HepG2 (cell line): Measurements from ENCODE around the gene MYCBPAP. TPM values are rescaled to one million over a fixed set of nuclear protein-coding genes. Genes with fewer than 3 reads are reported as not detected.

Source experiments
- BORCS8-MEF2B ChIP-seq: sonication (generic); formaldehyde crosslinking; IDR thresholded peaks from 2 replicates; pipeline ENCODE4 v1.8.0; 2022; ENCODE audit warnings: mild to moderate bottlenecking, missing genetic modification reagents
- CEBPG ChIP-seq: IDR thresholded peaks from 2 replicates; pipeline ENCODE4 v1.6.1; 2016
- ELF3 ChIP-seq: IDR thresholded peaks from 2 replicates; pipeline ENCODE4 v1.6.1; 2016; ENCODE audit warnings: missing genetic modification reagents, missing compliant biosample characterization
- ERF ChIP-seq: IDR thresholded peaks from 2 replicates; pipeline ENCODE4 v1.6.1; 2018; ENCODE audit warnings: missing biosample characterization, missing genetic modification reagents
- FOXA3 ChIP-seq: IDR thresholded peaks from 2 replicates; pipeline ENCODE4 v1.6.1; 2016; ENCODE audit warnings: missing genetic modification reagents, missing compliant biosample characterization
- GLI4 ChIP-seq: sonication (generic); formaldehyde crosslinking; IDR thresholded peaks from 2 replicates; pipeline ENCODE4 v1.5.1; 2020; ENCODE audit warnings: missing genetic modification reagents, mild to moderate bottlenecking, moderate library complexity, borderline replicate concordance
- HES4 ChIP-seq: sonication (generic); formaldehyde crosslinking; IDR thresholded peaks from 2 replicates; pipeline ENCODE4 v1.9.0; 2021; ENCODE audit warnings: mild to moderate bottlenecking, missing genetic modification reagents, borderline replicate concordance
- IRX3 ChIP-seq: sonication (generic); formaldehyde crosslinking; IDR thresholded peaks from 2 replicates; pipeline ENCODE4 v1.8.1; 2023; ENCODE audit warnings: mild to moderate bottlenecking, low read depth, missing genetic modification reagents, borderline replicate concordance
- MIXL1 ChIP-seq: IDR thresholded peaks from 2 replicates; pipeline ENCODE4 v1.6.1; 2016
- NCOR1 ChIP-seq: fragments of 200-600 bp; sonication (generic); IDR thresholded peaks from 2 replicates; pipeline ENCODE4 v1.7.0; 2017; ENCODE audit warnings: antibody characterized with exemption, low read length, borderline replicate concordance
- NFATC3 ChIP-seq: sonication (generic); formaldehyde crosslinking; IDR thresholded peaks from 2 replicates; pipeline ENCODE4 v1.5.1; 2020; ENCODE audit warnings: mild to moderate bottlenecking, missing genetic modification reagents
- NR2F6 ChIP-seq, 2 experiments: IDR thresholded peaks; 2 replicates each; pipeline ENCODE4 v1.6.1; 2016; ENCODE audit warnings: antibody characterized with exemption in 1 of 2, mild to moderate bottlenecking in 1 of 2
- PHF5A ChIP-seq: IDR thresholded peaks from one replicate; pipeline ENCODE4 v1.6.1; 2018; ENCODE audit warnings: low read depth, missing genetic modification reagents; ENCODE audit not compliant: unreplicated experiment
- SP5 ChIP-seq: IDR thresholded peaks from 2 replicates; pipeline ENCODE4 v1.6.1; 2016; ENCODE audit warnings: low read depth, borderline replicate concordance
- TBL1XR1 ChIP-seq: fragments of 150-350 bp; IDR thresholded peaks from 2 replicates; pipeline ENCODE4 v1.6.1; 2014; ENCODE audit warnings: borderline replicate concordance, low read length; ENCODE audit not compliant: partially characterized antibody
- TCF7 ChIP-seq: sonication (generic); IDR thresholded peaks from 2 replicates; pipeline ENCODE4 v1.6.1; 2016; ENCODE audit warnings: antibody characterized with exemption, low read depth
- YEATS4 ChIP-seq: sonication (generic); formaldehyde crosslinking; IDR thresholded peaks from 2 replicates; pipeline ENCODE4 v1.4.0; 2020; ENCODE audit warnings: missing genetic modification reagents, borderline replicate concordance
- ZNF12 ChIP-seq: sonication (generic); formaldehyde crosslinking; IDR thresholded peaks from 2 replicates; pipeline ENCODE4 v1.5.0; 2020; ENCODE audit warnings: missing genetic modification reagents
- ZNF251 ChIP-seq: sonication (generic); formaldehyde crosslinking; IDR thresholded peaks from 2 replicates; pipeline ENCODE4 v1.9.0; 2021; ENCODE audit warnings: mild to moderate bottlenecking, missing genetic modification reagents
- ZNF350 ChIP-seq: sonication (generic); formaldehyde crosslinking; IDR thresholded peaks from 2 replicates; pipeline ENCODE4 v1.4.0; 2020; ENCODE audit warnings: mild to moderate bottlenecking, low read depth, missing genetic modification reagents, borderline replicate concordance
- ZNF367 ChIP-seq: sonication (generic); formaldehyde crosslinking; IDR thresholded peaks from 2 replicates; pipeline ENCODE4 v1.4.0; 2020; ENCODE audit warnings: missing genetic modification reagents, borderline replicate concordance
- ZNF597 ChIP-seq: sonication (generic); formaldehyde crosslinking; IDR thresholded peaks from 2 replicates; pipeline ENCODE4 v1.5.0; 2020; ENCODE audit warnings: missing genetic modification reagents
- ZNF749 ChIP-seq: sonication (generic); formaldehyde crosslinking; IDR thresholded peaks from 2 replicates; pipeline ENCODE4 v1.8.0; 2022; ENCODE audit warnings: mild to moderate bottlenecking, missing genetic modification reagents, moderate library complexity, borderline replicate concordance
- ZNF784 ChIP-seq: sonication (generic); formaldehyde crosslinking; IDR thresholded peaks from 2 replicates; pipeline ENCODE4 v1.5.1; 2020; ENCODE audit warnings: missing genetic modification reagents, mild to moderate bottlenecking, borderline replicate concordance
- ZSCAN31 ChIP-seq: sonication (generic); formaldehyde crosslinking; IDR thresholded peaks from 2 replicates; pipeline ENCODE4 v1.5.0; 2020; ENCODE audit warnings: low read depth, mild to moderate bottlenecking, missing genetic modification reagents
- polyA plus RNA-seq, 8 experiments: library from polyadenylated mRNA; depleted of rRNA in 3 of 8; stranded (reverse) in 7 of 8; unstranded in 1 of 8; fragments of >200 nt; fragmentation: Illumina TruSeq in 4 of 8; extraction: Trizol in 4 of 8; gene quantifications; 2 replicates each; pipeline versions ENCODE4 v1.2.1 to v1.2.3, GENCODE V29; 2011 to 2016; ENCODE audit warnings: low read depth in 4 of 8, missing spikeins in 1 of 8, mixed read lengths in 1 of 8; ENCODE audit not compliant: insufficient read depth in 1 of 8
- total RNA-seq, 5 experiments: library from RNA; depleted of rRNA; stranded (reverse); fragments of >200 nt; fragmentation: Illumina TruSeq; extraction: Trizol; gene quantifications; 2 replicates each; pipeline ENCODE4 v1.2.3, GENCODE V29; 2016; ENCODE audit warnings: low read depth in 1 of 5
- TF ChIP-seq, protein P1 (sequence below): sonication (generic); formaldehyde crosslinking; IDR thresholded peaks from 2 replicates; pipeline ENCODE4 v1.4.0; 2020; ENCODE audit warnings: missing genetic modification reagents, borderline replicate concordance
- TF ChIP-seq, protein P2 (sequence below): sonication (generic); formaldehyde crosslinking; IDR thresholded peaks from 2 replicates; pipeline ENCODE4 v1.9.0; 2022; ENCODE audit warnings: low read depth, missing genetic modification reagents
- TF ChIP-seq, protein P3 (sequence below): sonication (generic); formaldehyde crosslinking; IDR thresholded peaks from 2 replicates; pipeline ENCODE4 v1.5.0; 2020; ENCODE audit warnings: missing genetic modification reagents

The MYCBPAP gene
- total and polyA plus RNA-seq, 2 of the 13 experiments (the other 11 are each of a cell fraction or from before 2014, with no cell fraction given) = 0.22 to 0.24 TPM

- TF ChIP-seq ZNF597 (CRISPR knock-in tag) (no peak), YEATS4 (CRISPR knock-in tag) (no peak), ZNF12 (CRISPR knock-in tag) (no peak), HES4 (CRISPR knock-in tag) (no peak), ZNF367 (CRISPR knock-in tag) (no peak), CEBPG (CRISPR knock-in tag) (no peak), PHF5A (CRISPR knock-in tag) (no peak), GLI4 (CRISPR knock-in tag) (no peak; the same call in 1 of the 2 replicates), BORCS8-MEF2B (CRISPR knock-in tag) (no peak), ZNF350 (CRISPR knock-in tag) (peak; percentile 18; the same call in 1 of the 2 replicates), NFATC3 (no peak), MIXL1 (no peak), NCOR1 (peak; percentile 1; the same call in 1 of the 2 replicates), SP5 (CRISPR knock-in tag) (no peak), IRX3 (CRISPR knock-in tag) (peak; percentile 52; the same call in 1 of the 2 replicates), NR2F6 (IDR thresholded peaks at IDR 0.05) (0 out of 2 replicates have a peak, but pooled peaks have one; percentile 3), NR2F6 (CRISPR knock-in tag; IDR thresholded peaks at IDR 0.05) (no peak), TCF7 (no peak), ZNF749 (no peak), ZNF784 (CRISPR knock-in tag) (no peak), ELF3 (CRISPR knock-in tag) (no peak), ZNF251 (no peak), ERF (CRISPR knock-in tag) (no peak), FOXA3 (CRISPR knock-in tag) (no peak), TBL1XR1 (no peak), ZSCAN31 (CRISPR knock-in tag) (no peak)
- TF ChIP-seq, protein P1, sequence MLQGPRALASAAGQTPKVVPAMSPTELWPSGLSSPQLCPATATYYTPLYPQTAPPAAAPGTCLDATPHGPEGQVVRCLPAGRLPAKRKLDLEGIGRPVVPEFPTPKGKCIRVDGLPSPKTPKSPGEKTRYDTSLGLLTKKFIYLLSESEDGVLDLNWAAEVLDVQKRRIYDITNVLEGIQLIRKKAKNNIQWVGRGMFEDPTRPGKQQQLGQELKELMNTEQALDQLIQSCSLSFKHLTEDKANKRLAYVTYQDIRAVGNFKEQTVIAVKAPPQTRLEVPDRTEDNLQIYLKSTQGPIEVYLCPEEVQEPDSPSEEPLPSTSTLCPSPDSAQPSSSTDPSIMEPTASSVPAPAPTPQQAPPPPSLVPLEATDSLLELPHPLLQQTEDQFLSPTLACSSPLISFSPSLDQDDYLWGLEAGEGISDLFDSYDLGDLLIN (CRISPR knock-in tag) = no peak
- TF ChIP-seq, protein P2, sequence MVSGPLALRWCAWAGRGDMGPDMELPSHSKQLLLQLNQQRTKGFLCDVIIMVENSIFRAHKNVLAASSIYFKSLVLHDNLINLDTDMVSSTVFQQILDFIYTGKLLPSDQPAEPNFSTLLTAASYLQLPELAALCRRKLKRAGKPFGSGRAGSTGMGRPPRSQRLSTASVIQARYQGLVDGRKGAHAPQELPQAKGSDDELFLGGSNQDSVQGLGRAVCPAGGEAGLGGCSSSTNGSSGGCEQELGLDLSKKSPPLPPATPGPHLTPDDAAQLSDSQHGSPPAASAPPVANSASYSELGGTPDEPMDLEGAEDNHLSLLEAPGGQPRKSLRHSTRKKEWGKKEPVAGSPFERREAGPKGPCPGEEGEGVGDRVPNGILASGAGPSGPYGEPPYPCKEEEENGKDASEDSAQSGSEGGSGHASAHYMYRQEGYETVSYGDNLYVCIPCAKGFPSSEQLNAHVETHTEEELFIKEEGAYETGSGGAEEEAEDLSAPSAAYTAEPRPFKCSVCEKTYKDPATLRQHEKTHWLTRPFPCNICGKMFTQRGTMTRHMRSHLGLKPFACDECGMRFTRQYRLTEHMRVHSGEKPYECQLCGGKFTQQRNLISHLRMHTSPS (CRISPR knock-in tag) = no peak
- TF ChIP-seq, protein P3, sequence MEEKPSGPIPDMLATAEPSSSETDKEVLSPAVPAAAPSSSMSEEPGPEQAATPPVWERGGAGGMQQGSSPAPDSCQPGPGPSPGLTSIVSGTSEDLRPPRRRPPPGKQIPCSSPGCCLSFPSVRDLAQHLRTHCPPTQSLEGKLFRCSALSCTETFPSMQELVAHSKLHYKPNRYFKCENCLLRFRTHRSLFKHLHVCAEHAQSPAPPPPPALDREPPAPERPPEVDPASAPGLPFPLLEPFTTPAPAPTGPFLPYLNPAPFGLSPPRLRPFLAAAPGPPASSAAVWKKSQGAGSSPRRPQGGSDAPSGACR = no peak
These were observed 33.1 kb downstream of the MYCBPAP start (continued) for GRCh38 chr17:50541402-50541715.
